MG63 (cell line): ENCODE results near the gene TBX21. TPM values are rescaled to one million over a fixed set of nuclear protein-coding genes. Genes with fewer than 3 reads are reported as not detected.

Experiments
- DNase-seq: peaks from one replicate; pipeline ENCODE4 v3.0.0-alpha.2; 2020
- H3K27me3 ChIP-seq: fragments of 250-450 bp; sonication (Bioruptor Pico); 2 replicates; pipeline ENCODE4 v1.5.1; 2020; ENCODE audit warnings: mild to moderate bottlenecking, moderate library complexity
- H3K36me3 ChIP-seq: fragments of 250-450 bp; sonication (Bioruptor Pico); 2 replicates; pipeline ENCODE4 v1.5.1; 2020; ENCODE audit warnings: mild to moderate bottlenecking, moderate library complexity
- H3K4me3 ChIP-seq: fragments of 250-450 bp; sonication (Bioruptor Pico); 2 replicates; pipeline ENCODE4 v1.5.1; 2020; ENCODE audit warnings: mild to moderate bottlenecking, moderate library complexity
- H3K9me3 ChIP-seq: fragments of 250-450 bp; sonication (Bioruptor Pico); 2 replicates; pipeline ENCODE4 v1.5.1; 2020; ENCODE audit warnings: mild to moderate bottlenecking, moderate library complexity
- total RNA-seq: library from RNA; depleted of rRNA; stranded (reverse); fragments of >200 nt; shearing (Covaris generic); gene quantifications from 2 replicates; pipeline ENCODE4 v1.2.3, GENCODE V29; 2014; ENCODE audit warnings: low replicate concordance

The TBX21 gene
- total RNA-seq, 1 experiment from 2014 or later: not detected

- H3K9me3 ChIP-seq: no peaks in the 10 kb centered on the region
- DNase-seq: no peak
- no peak overlapping the region for H3K4me3 ChIP-seq
- no peaks in the 10 kb centered on the region for H3K27me3 ChIP-seq
- H3K36me3 ChIP-seq: peaks cover 4% of the 10 kb centered on the region
These were observed 37.3 kb upstream of the TBX21 start for GRCh38 chr17:47695429-47696376.

DNA sequence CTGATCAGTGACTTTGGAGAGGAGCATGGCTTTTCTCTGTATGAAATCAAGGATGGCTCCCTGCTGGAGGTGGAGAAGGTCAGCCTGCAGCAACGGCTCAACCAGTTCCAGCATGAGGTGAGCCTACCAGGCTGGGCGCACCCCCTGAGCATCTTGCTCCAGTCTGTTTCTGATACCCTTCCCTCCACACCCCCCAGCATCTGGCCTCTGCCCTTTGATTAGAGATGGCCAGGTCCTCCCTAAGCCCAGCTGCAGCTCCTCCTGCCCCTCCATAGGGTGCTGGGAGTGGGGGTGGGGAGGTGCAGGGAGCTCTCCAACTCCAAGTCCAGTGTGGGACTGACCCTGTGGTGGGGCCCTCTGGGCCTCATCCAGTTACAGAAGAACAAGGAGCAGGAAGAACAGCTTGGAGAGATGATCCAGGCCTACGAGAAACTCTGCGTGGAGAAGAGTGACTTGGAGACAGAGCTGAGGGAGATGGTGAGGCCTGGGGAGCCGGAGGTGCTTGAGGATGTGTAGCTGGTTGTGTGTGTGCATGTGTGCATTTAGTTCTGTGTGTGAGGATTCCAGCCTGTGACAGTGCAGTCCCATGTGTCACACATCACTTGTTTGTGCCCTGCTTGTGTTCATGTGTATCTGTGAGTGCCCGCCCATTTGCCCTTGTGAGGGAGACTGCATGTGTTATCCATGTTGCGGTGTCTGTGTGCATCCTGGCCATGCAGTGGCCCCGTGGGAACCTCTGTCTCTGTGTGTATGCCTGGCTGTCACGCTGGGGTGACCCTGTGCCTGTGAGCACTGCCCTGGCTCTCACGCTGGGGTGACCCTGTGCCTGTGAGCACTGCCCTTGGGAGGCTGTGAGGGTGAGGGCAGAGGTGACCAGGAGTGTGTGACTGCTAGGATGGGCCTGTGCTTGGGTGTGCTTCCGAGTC is 36.1 kb upstream of the TBX21 start:
- peaks cover 4% of the 10 kb centered on the region for H3K36me3 ChIP-seq
- H3K4me3 ChIP-seq: no peak overlapping the region
- no peaks in the 10 kb centered on the region for H3K9me3 ChIP-seq
- H3K27me3 ChIP-seq: no peaks in the 10 kb centered on the region
- DNase-seq: no peak

- H3K9me3 ChIP-seq: no peaks in the 10 kb centered on the region
- H3K4me3 ChIP-seq: no peak overlapping the region
- no peaks in the 10 kb centered on the region for H3K27me3 ChIP-seq
- peaks cover 4% of the 10 kb centered on the region for H3K36me3 ChIP-seq
- no peak for DNase-seq
These were observed 34.9 kb upstream of the TBX21 start for GRCh38 chr17:47697906-47698711.

- Histone ChIP-seq H3K9me3 (no peaks in the 10 kb centered on the region), H3K27me3 (no peaks in the 10 kb centered on the region), H3K4me3 (no peak overlapping the region), H3K36me3 (peaks cover 4% of the 10 kb centered on the region)
- DNase-seq: peak; percentile 39
These were observed 34.1 kb upstream of the TBX21 start for GRCh38 chr17:47698749-47699535.

GRCh38 chr17:47699536-47699840 is 33.5 kb upstream of the TBX21 start:
- peaks cover 4% of the 10 kb centered on the region for H3K36me3 ChIP-seq
- DNase-seq: no peak
- no peaks in the 10 kb centered on the region for H3K27me3 ChIP-seq
- no peak overlapping the region for H3K4me3 ChIP-seq
- H3K9me3 ChIP-seq: no peaks in the 10 kb centered on the region

- Histone ChIP-seq H3K27me3 (no peaks in the 10 kb centered on the region), H3K9me3 (no peaks in the 10 kb centered on the region)
- no peak for DNase-seq
These were observed 32.3 kb upstream of the TBX21 start for GRCh38 chr17:47700471-47701449.

GRCh38 chr17:47701608-47702007 is 31.4 kb upstream of the TBX21 start:
- Histone ChIP-seq H3K9me3 (no peaks in the 10 kb centered on the region), H3K36me3 (peaks cover 4% of the 10 kb centered on the region), H3K4me3 (no peak overlapping the region), H3K27me3 (no peaks in the 10 kb centered on the region)
- no peak for DNase-seq

More at GRCh38 chr17:47700471-47701449, 32.3 kb upstream of the TBX21 start:
- H3K4me3 ChIP-seq: no peak overlapping the region
- peaks cover 4% of the 10 kb centered on the region for H3K36me3 ChIP-seq

DNA sequence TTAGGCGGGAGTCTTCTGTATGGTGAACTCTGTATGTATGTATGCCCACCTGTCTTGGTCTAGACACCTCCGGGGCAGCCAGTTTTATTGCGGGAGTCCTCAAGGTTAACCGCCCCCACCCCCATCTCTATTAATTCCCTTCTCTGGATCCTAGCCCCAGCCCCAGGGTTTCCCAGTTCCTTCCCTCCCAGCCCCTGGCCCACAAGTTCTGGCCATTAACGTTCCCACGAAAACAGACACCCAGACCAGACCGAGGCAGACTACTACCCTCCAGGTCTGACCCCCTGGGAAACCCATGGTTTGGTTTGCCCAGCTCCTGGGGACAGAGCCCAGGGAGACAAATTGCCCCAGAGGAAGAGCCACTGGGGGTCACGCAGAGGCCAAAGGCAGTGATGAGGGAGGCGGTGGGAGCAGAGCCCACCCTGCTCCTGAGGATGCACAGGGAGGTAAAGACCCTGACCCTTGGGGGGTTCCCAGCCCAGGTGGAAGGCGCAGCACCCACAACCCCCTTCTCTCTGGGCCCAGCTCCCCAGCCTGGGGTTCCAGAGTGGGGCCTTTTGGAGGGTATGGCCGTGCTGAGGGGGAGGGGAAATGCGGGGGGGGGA is 30.5 kb upstream of the TBX21 start:
- Histone ChIP-seq H3K4me3 (no peak overlapping the region), H3K36me3 (peaks cover 4% of the 10 kb centered on the region), H3K27me3 (no peaks in the 10 kb centered on the region), H3K9me3 (no peaks in the 10 kb centered on the region)
- DNase-seq: no peak

GRCh38 chr17:47703191-47703591 is 29.8 kb upstream of the TBX21 start:
- no peaks in the 10 kb centered on the region for H3K27me3 ChIP-seq
- peaks cover 4% of the 10 kb centered on the region for H3K36me3 ChIP-seq
- H3K4me3 ChIP-seq: no peak overlapping the region
- H3K9me3 ChIP-seq: no peaks in the 10 kb centered on the region
- no peak for DNase-seq

GRCh38 chr17:47703671-47704070 is 29.4 kb upstream of the TBX21 start:
- H3K27me3 ChIP-seq: no peaks in the 10 kb centered on the region
- H3K4me3 ChIP-seq: no peak overlapping the region
- DNase-seq: no peak
- no peaks in the 10 kb centered on the region for H3K9me3 ChIP-seq
- peaks cover 4% of the 10 kb centered on the region for H3K36me3 ChIP-seq

GRCh38 chr17:47704116-47704515 is 28.9 kb upstream of the TBX21 start:
- no peak for DNase-seq
- no peaks in the 10 kb centered on the region for H3K9me3 ChIP-seq

DNA sequence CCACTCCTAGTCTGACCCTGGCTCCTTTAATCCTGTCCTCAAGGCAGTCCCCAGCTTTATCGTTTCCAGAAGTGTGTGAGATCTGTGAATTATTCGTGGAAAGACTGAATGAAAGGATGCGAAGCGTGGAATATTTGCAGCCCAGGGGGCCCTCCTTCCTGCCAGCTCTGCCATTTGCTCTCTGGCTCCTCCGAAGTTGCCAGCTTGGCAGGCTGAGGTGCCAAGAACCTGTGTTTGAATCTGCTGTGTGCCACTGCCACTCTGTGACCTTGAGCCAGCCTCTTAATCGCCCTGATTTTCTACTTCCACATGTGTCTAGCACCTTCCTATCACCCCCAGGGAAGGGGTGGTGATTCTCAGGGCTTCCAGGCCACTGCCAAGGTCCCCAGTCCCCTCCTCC is 28.3 kb upstream of the TBX21 start:
- no peak overlapping the region for H3K4me3 ChIP-seq
- no peak for DNase-seq
- no peaks in the 10 kb centered on the region for H3K9me3 ChIP-seq
- H3K27me3 ChIP-seq: no peaks in the 10 kb centered on the region
- no peaks in the 10 kb centered on the region for H3K36me3 ChIP-seq

More at GRCh38 chr17:47704116-47704515, 28.9 kb upstream of the TBX21 start:
- H3K27me3 ChIP-seq: no peaks in the 10 kb centered on the region
- H3K4me3 ChIP-seq: no peak overlapping the region
- H3K36me3 ChIP-seq: peaks cover 1% of the 10 kb centered on the region

GRCh38 chr17:47705536-47706530 is 27.2 kb upstream of the TBX21 start:
- H3K9me3 ChIP-seq: no peaks in the 10 kb centered on the region
- no peaks in the 10 kb centered on the region for H3K27me3 ChIP-seq
- H3K4me3 ChIP-seq: no peak overlapping the region
- no peaks in the 10 kb centered on the region for H3K36me3 ChIP-seq
- DNase-seq: no peak
